ENCODE measurements around the gene TNFAIP8. TPM values are rescaled to one million over a fixed set of nuclear protein-coding genes. Genes with fewer than 3 reads are reported as not detected.

Gene TNFAIP8
- total RNA-seq, 2 donors from 2014 or later: 131 to 333 TPM

- no peak for ATAC-seq
- Mint-ChIP-seq H3K36me3 (peaks cover 20% of the 10 kb centered on the region), H3K27me3 (no peaks in the 10 kb centered on the region), H3K27ac (peak overlapping the region in 1 of 2 donors; percentile 76), H3K4me1 (ENCODE audit: low read depth in 2 of 2) (peaks cover 47 to 51% of the 10 kb centered on the region in 2 donors), H3K9me3 (peaks cover 7% of the 10 kb centered on the region), H3K4me3 (no peak overlapping the region)
- no peak for DNase-seq (ENCODE audit: low spot score)
These were observed 19.1 kb downstream of the TNFAIP8 start for GRCh38 chr5:119374901-119375300.

GRCh38 chr5:119377066-119377465 lies 21.2 kb downstream of the TNFAIP8 start:
- ATAC-seq (no peak), DNase-seq (ENCODE audit: low spot score) (no peak)
- Mint-ChIP-seq H3K4me1 (ENCODE audit: low read depth in 2 of 2) (peaks cover 46 to 53% of the 10 kb centered on the region in 2 donors), H3K9me3 (peaks cover 7% of the 10 kb centered on the region), H3K4me3 (no peak overlapping the region), H3K36me3 (peaks cover 25% of the 10 kb centered on the region), H3K27me3 (no peaks in the 10 kb centered on the region), H3K27ac (peak overlapping the region; percentile 47 to 82)

GRCh38 chr5:119378075-119378700 lies 22.4 kb downstream of the TNFAIP8 start:
- no peaks in the 10 kb centered on the region for H3K27me3 Mint-ChIP-seq
- H3K4me1 Mint-ChIP-seq (ENCODE audit: low read depth in 2 of 2): peaks cover 47 to 53% of the 10 kb centered on the region in 2 donors
- H3K4me3 Mint-ChIP-seq: no peak overlapping the region
- peaks cover 4% of the 10 kb centered on the region for H3K9me3 Mint-ChIP-seq
- no peak for ATAC-seq
- H3K27ac Mint-ChIP-seq: peak overlapping the region; percentile 47 to 82
- DNase-seq (ENCODE audit: low spot score): no peak
- peaks cover 21% of the 10 kb centered on the region for H3K36me3 Mint-ChIP-seq

- Mint-ChIP-seq H3K27ac (peak overlapping the region; percentile 47 to 82), H3K27me3 (no peaks in the 10 kb centered on the region), H3K4me1 (ENCODE audit: low read depth in 2 of 2) (peaks cover 51 to 56% of the 10 kb centered on the region in 2 donors), H3K4me3 (peak overlapping the region; percentile 29), H3K36me3 (peaks cover 15% of the 10 kb centered on the region), H3K9me3 (no peaks in the 10 kb centered on the region)
- no peak for DNase-seq (ENCODE audit: low spot score)
- no peak for ATAC-seq
These were observed 23.3 kb downstream of the TNFAIP8 start for GRCh38 chr5:119379096-119379495.

- Mint-ChIP-seq H3K36me3 (peaks cover 16% of the 10 kb centered on the region), H3K27ac (peak overlapping the region; percentile 47 to 82), H3K9me3 (no peaks in the 10 kb centered on the region), H3K27me3 (no peaks in the 10 kb centered on the region), H3K4me1 (ENCODE audit: low read depth in 2 of 2) (peaks cover 58 to 59% of the 10 kb centered on the region in 2 donors), H3K4me3 (no peak overlapping the region)
- DNase-seq (ENCODE audit: low spot score) (no peak), ATAC-seq (no peak)
These were observed 24.2 kb downstream of the TNFAIP8 start for GRCh38 chr5:119379942-119380547.

GRCh38 chr5:119382169-119382568 lies 26.4 kb downstream of the TNFAIP8 start:
- ATAC-seq (peak; percentile 34 to 51), DNase-seq (ENCODE audit: low spot score) (no peak)
- H3K27ac Mint-ChIP-seq: peak overlapping the region in 1 of 2 donors; percentile 72
- H3K4me1 Mint-ChIP-seq (ENCODE audit: low read depth in 2 of 2): peaks cover 71 to 72% of the 10 kb centered on the region in 2 donors
- H3K9me3 Mint-ChIP-seq: no peaks in the 10 kb centered on the region
- peak overlapping the region; percentile 5 for H3K4me3 Mint-ChIP-seq
- H3K36me3 Mint-ChIP-seq: peaks cover 16% of the 10 kb centered on the region
- H3K27me3 Mint-ChIP-seq: no peaks in the 10 kb centered on the region

- Mint-ChIP-seq H3K4me3 (no peak overlapping the region), H3K9me3 (no peaks in the 10 kb centered on the region), H3K36me3 (peaks cover 18% of the 10 kb centered on the region), H3K4me1 (ENCODE audit: low read depth in 2 of 2) (peaks cover 68 to 77% of the 10 kb centered on the region in 2 donors), H3K27ac (peak overlapping the region; percentile 71 to 98), H3K27me3 (no peaks in the 10 kb centered on the region)
- no peak for ATAC-seq
- no peak for DNase-seq (ENCODE audit: low spot score)
These were observed 27.2 kb downstream of the TNFAIP8 start for GRCh38 chr5:119383008-119383407.

GRCh38 chr5:119385136-119385535 lies 29.3 kb downstream of the TNFAIP8 start:
- peaks cover 68 to 77% of the 10 kb centered on the region in 2 donors for H3K4me1 Mint-ChIP-seq (ENCODE audit: low read depth in 2 of 2)
- no peaks in the 10 kb centered on the region for H3K9me3 Mint-ChIP-seq
- H3K36me3 Mint-ChIP-seq: peaks cover 28% of the 10 kb centered on the region
- H3K4me3 Mint-ChIP-seq: peak overlapping the region; percentile 44
- no peak for DNase-seq (ENCODE audit: low spot score)
- no peaks in the 10 kb centered on the region for H3K27me3 Mint-ChIP-seq
- no peak for ATAC-seq
- peak overlapping the region; percentile 71 to 98 for H3K27ac Mint-ChIP-seq

GRCh38 chr5:119385536-119386128 lies 29.8 kb downstream of the TNFAIP8 start:
- Mint-ChIP-seq H3K4me1 (ENCODE audit: low read depth in 2 of 2) (peaks cover 66 to 78% of the 10 kb centered on the region in 2 donors), H3K4me3 (peak overlapping the region; percentile 44), H3K27ac (peak overlapping the region; percentile 71 to 98), H3K36me3 (peaks cover 25% of the 10 kb centered on the region), H3K27me3 (no peaks in the 10 kb centered on the region), H3K9me3 (no peaks in the 10 kb centered on the region)
- ATAC-seq: no peak
- DNase-seq (ENCODE audit: low spot score): no peak

- H3K27ac Mint-ChIP-seq: peak overlapping the region; percentile 85 to 98
- ATAC-seq (no peak), DNase-seq (ENCODE audit: low spot score) (no peak)
- no peaks in the 10 kb centered on the region for H3K9me3 Mint-ChIP-seq
- H3K36me3 Mint-ChIP-seq: peaks cover 30% of the 10 kb centered on the region
- no peak overlapping the region for H3K4me3 Mint-ChIP-seq
- no peaks in the 10 kb centered on the region for H3K27me3 Mint-ChIP-seq
- peaks cover 71 to 87% of the 10 kb centered on the region in 2 donors for H3K4me1 Mint-ChIP-seq (ENCODE audit: low read depth in 2 of 2)
These were observed 31.0 kb downstream of the TNFAIP8 start for GRCh38 chr5:119386596-119387344.

GRCh38 chr5:119387945-119388618 lies 32.3 kb downstream of the TNFAIP8 start:
- H3K4me1 Mint-ChIP-seq (ENCODE audit: low read depth in 2 of 2): peaks cover 71 to 93% of the 10 kb centered on the region in 2 donors
- no peak for DNase-seq (ENCODE audit: low spot score)
- H3K27me3 Mint-ChIP-seq: no peaks in the 10 kb centered on the region
- no peak for ATAC-seq
- peak overlapping the region; percentile 30 for H3K4me3 Mint-ChIP-seq
- peak overlapping the region; percentile 85 to 98 for H3K27ac Mint-ChIP-seq
- peaks cover 37% of the 10 kb centered on the region for H3K36me3 Mint-ChIP-seq
- no peaks in the 10 kb centered on the region for H3K9me3 Mint-ChIP-seq

- Mint-ChIP-seq H3K36me3 (peaks cover 43% of the 10 kb centered on the region), H3K4me3 (peak overlapping the region; percentile 56), H3K27ac (peak overlapping the region; percentile 85 to 98), H3K4me1 (ENCODE audit: low read depth in 2 of 2) (peaks cover 71 to 93% of the 10 kb centered on the region in 2 donors), H3K9me3 (no peaks in the 10 kb centered on the region), H3K27me3 (no peaks in the 10 kb centered on the region)
- no peak for DNase-seq (ENCODE audit: low spot score)
- no peak for ATAC-seq
These were observed 32.9 kb downstream of the TNFAIP8 start for GRCh38 chr5:119388619-119389190.
